BJ (cell line): Measurements from ENCODE around the gene PRRT1. TPM values are rescaled to one million over a fixed set of nuclear protein-coding genes. Genes with fewer than 3 reads are reported as not detected.

Source experiments
- CTCF ChIA-PET: fragments of 350-600 bp; formaldehyde crosslinking; extraction: SDS; loops from one replicate; lab custom pipeline; 2021; ENCODE audit warnings: antibody characterized with exemption, inconsistent platforms; lab: Yijun Ruan, JAX
- POLR2A ChIA-PET: fragments of 300-600 bp; sonication (Branson Sonifier 250); formaldehyde crosslinking; extraction: SDS; loops from one replicate; lab custom pipeline; 2021; ENCODE audit warnings: antibody characterized with exemption; lab: Charles Lee
- DNase-seq: peaks from one replicate; pipeline ENCODE4 v3.0.0-alpha.2; 2011; ENCODE audit warnings: low read depth
- H3K27me3 ChIP-seq: 2 replicates; pipeline ENCODE4 v1.6.0; 2011; ENCODE audit warnings: low read length; ENCODE audit not compliant: control insufficient read depth, insufficient read depth
- H3K36me3 ChIP-seq: 2 replicates; pipeline ENCODE4 v1.5.1; 2011; ENCODE audit warnings: low read length; ENCODE audit not compliant: control insufficient read depth, insufficient read depth
- H3K4me3 ChIP-seq: 2 replicates; pipeline ENCODE4 v1.5.1; 2011; ENCODE audit warnings: low read depth, mild to moderate bottlenecking, control low read depth, low read length
- polyA plus RNA-seq: library from polyadenylated mRNA; depleted of rRNA; stranded (reverse); fragments of >200 nt; gene quantifications from 2 replicates; pipeline ENCODE4 v1.2.3, GENCODE V29; 2011
- TF ChIP-seq, protein P1 (sequence below): IDR thresholded peaks from 2 replicates; pipeline ENCODE4 v1.5.1; 2011; ENCODE audit warnings: low read depth, mild to moderate bottlenecking, control low read depth, inconsistent platforms, low read length, moderate library complexity; ENCODE audit not compliant: insufficient read depth

The PRRT1 gene
- polyA plus RNA-seq, 1 experiment = 0.78 TPM

DNA sequence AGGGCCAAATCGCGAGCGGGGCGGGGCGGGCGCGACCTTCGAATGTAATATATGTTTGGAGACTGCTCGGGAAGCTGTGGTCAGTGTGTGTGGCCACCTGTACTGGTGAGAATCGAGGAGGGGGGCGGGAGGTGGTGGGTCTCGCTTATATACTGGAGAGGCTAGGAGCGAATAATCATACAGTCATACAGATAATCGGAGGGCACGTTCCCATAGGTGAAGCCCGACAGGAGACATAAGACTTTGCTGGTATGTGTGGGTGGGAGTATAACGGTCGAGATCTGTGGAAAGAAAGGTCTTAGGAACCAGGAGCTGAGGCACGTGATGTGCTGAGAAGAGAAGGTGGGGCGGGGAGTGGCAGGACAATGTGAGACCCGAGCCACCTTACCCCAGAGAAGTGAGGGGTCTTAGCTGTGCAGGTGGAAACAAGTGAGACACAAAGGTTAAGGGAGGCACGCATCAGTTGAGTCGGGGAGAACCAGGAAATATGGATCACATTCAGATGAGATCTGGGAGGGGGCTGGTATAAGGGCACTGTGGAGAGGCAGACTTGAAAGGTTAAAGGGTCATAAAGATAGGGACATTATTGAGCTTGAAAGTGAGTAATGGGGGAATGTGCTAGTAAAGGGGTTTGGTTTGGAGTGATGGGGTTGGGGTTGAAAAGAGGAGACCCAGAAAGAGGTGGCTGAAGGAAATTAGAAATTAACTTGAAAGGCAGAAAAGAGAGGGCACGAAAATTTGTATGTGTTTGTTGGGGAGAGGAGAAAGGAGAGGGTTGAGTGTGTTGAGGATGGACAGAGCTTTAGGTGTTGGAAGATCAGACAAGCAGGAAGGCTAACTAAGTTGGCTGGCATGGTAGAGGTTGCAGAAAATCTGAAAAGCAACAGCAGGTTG is 27.1 kb upstream of the PRRT1 start:
- Histone ChIP-seq H3K27me3 (no peaks in the 10 kb centered on the region), H3K4me3 (peak overlapping the region; percentile 97), H3K36me3 (peaks cover 15% of the 10 kb centered on the region)
- ChIA-PET POLR2A (no interaction called here), CTCF (interaction anchor here (0.6 to 1.5 kb wide), 2 partner anchors 17 to 774 kb away, joined by 4 to 5 read pairs; partner anchors contain the start of gene HLA-DMA)
- DNase-seq = no peak
- TF ChIP-seq, protein P1, sequence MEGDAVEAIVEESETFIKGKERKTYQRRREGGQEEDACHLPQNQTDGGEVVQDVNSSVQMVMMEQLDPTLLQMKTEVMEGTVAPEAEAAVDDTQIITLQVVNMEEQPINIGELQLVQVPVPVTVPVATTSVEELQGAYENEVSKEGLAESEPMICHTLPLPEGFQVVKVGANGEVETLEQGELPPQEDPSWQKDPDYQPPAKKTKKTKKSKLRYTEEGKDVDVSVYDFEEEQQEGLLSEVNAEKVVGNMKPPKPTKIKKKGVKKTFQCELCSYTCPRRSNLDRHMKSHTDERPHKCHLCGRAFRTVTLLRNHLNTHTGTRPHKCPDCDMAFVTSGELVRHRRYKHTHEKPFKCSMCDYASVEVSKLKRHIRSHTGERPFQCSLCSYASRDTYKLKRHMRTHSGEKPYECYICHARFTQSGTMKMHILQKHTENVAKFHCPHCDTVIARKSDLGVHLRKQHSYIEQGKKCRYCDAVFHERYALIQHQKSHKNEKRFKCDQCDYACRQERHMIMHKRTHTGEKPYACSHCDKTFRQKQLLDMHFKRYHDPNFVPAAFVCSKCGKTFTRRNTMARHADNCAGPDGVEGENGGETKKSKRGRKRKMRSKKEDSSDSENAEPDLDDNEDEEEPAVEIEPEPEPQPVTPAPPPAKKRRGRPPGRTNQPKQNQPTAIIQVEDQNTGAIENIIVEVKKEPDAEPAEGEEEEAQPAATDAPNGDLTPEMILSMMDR = no peak

GRCh38 chr6:32177788-32178546 is 26.2 kb upstream of the PRRT1 start, which contains the start of gene RNF5:
RNF5 (plus strand) TSS chr6:32178405; CDS start chr6:32178512, 107 bp downstream.
- DNase-seq = peak; percentile 100
- TF ChIP-seq, protein P1 = no peak
- Histone ChIP-seq H3K27me3 (no peaks in the 10 kb centered on the region), H3K4me3 (peak within 1 kb of the TSS; percentile 97), H3K36me3 (peaks cover 12% of the 10 kb centered on the region)
- ChIA-PET POLR2A (interaction anchor here (0.6 to 1.3 kb wide), 4 partner anchors 11 to 27 kb away, joined by 3 to 7 read pairs (median 6); partner anchors contain the start of gene PBX2), CTCF (interaction anchor here (0.9 to 2.0 kb wide), 2 partner anchors 13 to 59 kb away, joined by 3 to 7 read pairs; partner anchors contain the start of gene PBX2)

- Histone ChIP-seq H3K27me3 (no peaks in the 10 kb centered on the region), H3K4me3 (peak overlapping the region; percentile 97), H3K36me3 (peaks cover 9% of the 10 kb centered on the region)
- ChIA-PET POLR2A (interaction anchor here (0.6 to 1.3 kb wide), 4 partner anchors 11 to 28 kb away, joined by 3 to 7 read pairs (median 6); partner anchors contain the start of gene PBX2), CTCF (interaction anchor here (0.9 to 2.0 kb wide), 5 partner anchors 13 to 60 kb away, joined by 3 to 7 read pairs (median 4); partner anchors contain the start of gene PBX2)
- DNase-seq = no peak
- TF ChIP-seq, protein P1 = no peak
Measured at GRCh38 chr6:32177183-32177787, 25.5 kb upstream of the PRRT1 start.

GRCh38 chr6:32176476-32177182 is 24.9 kb upstream of the PRRT1 start:
- Histone ChIP-seq H3K27me3 (no peaks in the 10 kb centered on the region), H3K36me3 (peaks cover 8% of the 10 kb centered on the region), H3K4me3 (peak overlapping the region; percentile 97)
- TF ChIP-seq, protein P1 = no peak
- POLR2A ChIA-PET = interaction anchor here (0.5 to 1.3 kb wide), 3 partner anchors 12 to 795 kb away, joined by 5 to 7 read pairs (median 6); no protein-coding TSS in a partner anchor
- DNase-seq = no peak
- CTCF ChIA-PET = interaction anchor here (1.0 to 2.0 kb wide), 5 partner anchors 14 to 60 kb away, joined by 3 to 7 read pairs (median 4); partner anchors contain the start of gene PBX2
